SK-N-SH treated with all-trans-retinoic acid at 6 μM for 48 hours (cell line): ENCODE data around the gene STN1.

Experiments used
- ATAC-seq: fragments of 200-7000 bp; cut with Tn5 transposase; 3 replicates; pipeline ENCODE4 v1.9.1; 2020; ENCODE audit warnings: mild to moderate bottlenecking, moderate library complexity
- ARNTL ChIP-seq: fragments of 450-650 bp; formaldehyde crosslinking; IDR thresholded peaks from 2 replicates; pipeline ENCODE4 v1.5.0; 2020; ENCODE audit warnings: low read depth, mild to moderate bottlenecking, moderate library complexity, borderline replicate concordance
- BACH2 ChIP-seq: fragments of 250-450 bp; sonication (Bioruptor Pico); IDR thresholded peaks from 2 replicates; pipeline ENCODE4 v1.9.0; 2021; ENCODE audit warnings: mild to moderate bottlenecking, borderline replicate concordance
- CREB5 ChIP-seq: fragments of 250-450 bp; sonication (Bioruptor Pico); IDR thresholded peaks from 2 replicates; pipeline ENCODE4 v1.5.1; 2020; ENCODE audit warnings: low read depth, mild to moderate bottlenecking, moderate library complexity
- CSRNP3 ChIP-seq: fragments of 250-450 bp; sonication (Bioruptor Pico); IDR thresholded peaks from 2 replicates; pipeline ENCODE4 v1.5.1; 2021; ENCODE audit warnings: mild to moderate bottlenecking, moderate library complexity
- ESRRG ChIP-seq: fragments of 250-450 bp; sonication (Bioruptor Pico); IDR thresholded peaks from 2 replicates; pipeline ENCODE4 v1.6.1; 2021; ENCODE audit warnings: mild to moderate bottlenecking
- GLIS3 ChIP-seq: fragments of 250-450 bp; sonication (Bioruptor Pico); IDR thresholded peaks from 2 replicates; pipeline ENCODE4 v1.5.0; 2020; ENCODE audit warnings: mild to moderate bottlenecking, moderate library complexity
- ISL1 ChIP-seq: fragments of 250-450 bp; sonication (Bioruptor Pico); IDR thresholded peaks from 2 replicates; pipeline ENCODE4 v2.1.2; 2022; ENCODE audit warnings: mild to moderate bottlenecking, moderate library complexity
- OSR1 ChIP-seq: fragments of 250-450 bp; sonication (Bioruptor Pico); IDR thresholded peaks from 2 replicates; pipeline ENCODE4 v1.8.0; 2022; ENCODE audit warnings: moderate library complexity, mild to moderate bottlenecking, inconsistent platforms
- PATZ1 ChIP-seq: fragments of 250-450 bp; sonication (Bioruptor Pico); IDR thresholded peaks from 2 replicates; pipeline ENCODE4 v1.8.0; 2020; ENCODE audit warnings: mild to moderate bottlenecking, moderate library complexity, borderline replicate concordance
- POU6F1 ChIP-seq: fragments of 250-450 bp; sonication (Bioruptor Pico); IDR thresholded peaks from 2 replicates; pipeline ENCODE4 v1.8.0; 2021; ENCODE audit warnings: low read depth, mild to moderate bottlenecking, moderate library complexity, borderline replicate concordance
- PPARA ChIP-seq: fragments of 250-450 bp; sonication (Bioruptor Pico); IDR thresholded peaks from 2 replicates; pipeline ENCODE4 v1.5.0; 2020; ENCODE audit warnings: mild to moderate bottlenecking, borderline replicate concordance
- RARB ChIP-seq: fragments of 250-450 bp; sonication (Bioruptor Pico); IDR thresholded peaks from 2 replicates; pipeline ENCODE4 v1.8.0; 2021; ENCODE audit warnings: mild to moderate bottlenecking, moderate library complexity
- SNAI2 ChIP-seq: fragments of 250-450 bp; sonication (Bioruptor Pico); IDR thresholded peaks from 2 replicates; pipeline ENCODE4 v1.5.0; 2020; ENCODE audit warnings: mild to moderate bottlenecking, moderate library complexity
- TCF4 ChIP-seq: fragments of 250-450 bp; sonication (Bioruptor Pico); IDR thresholded peaks from 2 replicates; pipeline ENCODE4 v1.8.0; 2021; ENCODE audit warnings: mild to moderate bottlenecking, moderate library complexity, borderline replicate concordance
- TSHZ2 ChIP-seq: fragments of 250-450 bp; sonication (Bioruptor Pico); IDR thresholded peaks from 2 replicates; pipeline ENCODE4 v1.5.0; 2020; ENCODE audit warnings: mild to moderate bottlenecking, moderate library complexity
- ZC3H10 ChIP-seq: fragments of 250-450 bp; sonication (Bioruptor Pico); IDR thresholded peaks from 2 replicates; pipeline ENCODE4 v1.5.1; 2021; ENCODE audit warnings: mild to moderate bottlenecking, moderate library complexity
- ZFP3 ChIP-seq: fragments of 250-450 bp; sonication (Bioruptor Pico); IDR thresholded peaks from 2 replicates; pipeline ENCODE4 v1.5.0; 2020; ENCODE audit warnings: mild to moderate bottlenecking, moderate library complexity
- ZFP30 ChIP-seq: fragments of 450-650 bp; formaldehyde crosslinking; IDR thresholded peaks from 2 replicates; pipeline ENCODE4 v1.5.0; 2022; ENCODE audit warnings: mild to moderate bottlenecking, moderate library complexity
- ZNF70 ChIP-seq: fragments of 450-650 bp; formaldehyde crosslinking; IDR thresholded peaks from 2 replicates; pipeline ENCODE4 v1.5.0; 2020; ENCODE audit warnings: mild to moderate bottlenecking, moderate library complexity

The STN1 gene

GRCh38 chr10:103941801-103942200 lies 23.8 kb upstream of the STN1 start (continued):
- TF ChIP-seq SNAI2 (CRISPR knock-in tag), result no peak
- TF ChIP-seq TCF4 (CRISPR knock-in tag), result no peak

- TF ChIP-seq PATZ1 (CRISPR knock-in tag) (no peak), RARB (CRISPR knock-in tag) (no peak), ZNF70 (CRISPR knock-in tag) (no peak), CSRNP3 (CRISPR knock-in tag) (no peak), ZFP30 (CRISPR knock-in tag) (no peak), GLIS3 (CRISPR knock-in tag) (no peak), ISL1 (CRISPR knock-in tag) (no peak), POU6F1 (no peak)
- TF ChIP-seq, all 23 proteins: peak for 0
- no peak for ATAC-seq
Observed at GRCh38 chr10:103939522-103939921, 21.5 kb upstream of the STN1 start.

- ATAC-seq, result no peak
- no peak for TF ChIP-seq ZFP3 (CRISPR knock-in tag)
- TF ChIP-seq, all 23 proteins: peak for 0
Observed at GRCh38 chr10:103936022-103936421, 18.0 kb upstream of the STN1 start.

- ATAC-seq, result no peak
- no peak for TF ChIP-seq ESRRG (CRISPR knock-in tag)
- TF ChIP-seq ARNTL (CRISPR knock-in tag), result no peak
- no peak for TF ChIP-seq GLIS3 (CRISPR knock-in tag)
- no peak for TF ChIP-seq POU6F1
- TF ChIP-seq TSHZ2 (CRISPR knock-in tag), result no peak
- TF ChIP-seq SNAI2 (CRISPR knock-in tag), result no peak
- no peak for TF ChIP-seq OSR1 (CRISPR knock-in tag)
- no peak for TF ChIP-seq ZC3H10
- no peak for TF ChIP-seq PATZ1 (CRISPR knock-in tag)
- no peak for TF ChIP-seq TCF4 (CRISPR knock-in tag)
- TF ChIP-seq CSRNP3 (CRISPR knock-in tag), result no peak
- TF ChIP-seq BACH2 (CRISPR knock-in tag), result no peak
- TF ChIP-seq CREB5 (CRISPR knock-in tag), result no peak
- no peak for TF ChIP-seq PPARA (CRISPR knock-in tag)
- no peak for TF ChIP-seq RARB (CRISPR knock-in tag)
- TF ChIP-seq ZFP30 (CRISPR knock-in tag), result no peak
Observed at GRCh38 chr10:103934308-103934707, 16.3 kb upstream of the STN1 start.
